Immature natural killer cell (primary cell): ENCODE data around the gene FGF19. TPM values are rescaled to one million over a fixed set of nuclear protein-coding genes. Genes with fewer than 3 reads are reported as not detected.
A peak's percentile ranks its signal among the peaks of the same experiment; 100 is the strongest.

Source experiments
- DNase-seq, 3 donors: peaks; one replicate each; pipeline ENCODE4 v3.0.0; 2022; ENCODE audit warnings: mixed read lengths in 1 of 3
- H3K27ac Mint-ChIP-seq, 6 donors: one replicate each; pipeline ENCODE4 v1.8.0; 2020; ENCODE audit warnings: mixed read lengths in 6 of 6, mild to moderate bottlenecking in 5 of 6, inconsistent platforms in 4 of 6, moderate library complexity in 3 of 6
- H3K27me3 Mint-ChIP-seq, 3 donors: one replicate each; pipeline ENCODE4 v1.8.0; 2020 to 2021; ENCODE audit warnings: low read depth in 3 of 3, mild to moderate bottlenecking in 3 of 3, mixed read lengths in 3 of 3, moderate library complexity in 3 of 3, inconsistent platforms in 1 of 3
- H3K36me3 Mint-ChIP-seq, 3 donors: one replicate each; pipeline ENCODE4 v1.8.0; 2020; ENCODE audit warnings: mixed read lengths in 3 of 3, inconsistent platforms in 2 of 3, mild to moderate bottlenecking in 2 of 3
- H3K4me1 Mint-ChIP-seq, 2 donors: one replicate each; pipeline ENCODE4 v1.8.0; 2020; ENCODE audit warnings: inconsistent platforms in 2 of 2, mild to moderate bottlenecking in 2 of 2, mixed read lengths in 2 of 2, moderate library complexity in 1 of 2
- H3K4me3 Mint-ChIP-seq, 5 donors: one replicate each; pipeline ENCODE4 v1.8.0; 2020; ENCODE audit warnings: mild to moderate bottlenecking in 5 of 5, mixed read lengths in 5 of 5, inconsistent platforms in 3 of 5, moderate library complexity in 3 of 5
- H3K9me3 Mint-ChIP-seq, 6 donors: one replicate each; pipeline ENCODE4 v1.8.0; 2020; ENCODE audit warnings: mild to moderate bottlenecking in 6 of 6, mixed read lengths in 6 of 6, inconsistent platforms in 4 of 6, moderate library complexity in 3 of 6
- polyA plus RNA-seq, 3 donors: library from polyadenylated mRNA; unstranded; fragments of 300-500 nt; fragmentation: Illumina TruSeq; gene quantifications; one replicate each; pipeline ENCODE4 v1.2.3, GENCODE V29; 2021

Gene FGF19
- polyA plus RNA-seq, 3 donors from 2014 or later = not detected

- Mint-ChIP-seq H3K27me3 (peaks cover 2 to 3% (median 3%) of the 10 kb centered on the region in 3 donors), H3K27ac (no peak overlapping the region), H3K36me3 (no peaks in the 10 kb centered on the region), H3K9me3 (no peaks in the 10 kb centered on the region), H3K4me3 (no peak overlapping the region), H3K4me1 (peaks cover 6 to 10% of the 10 kb centered on the region in 2 donors)
- DNase-seq = no peak
These were observed 21.0 kb downstream of the FGF19 start for GRCh38 chr11:69682681-69683326.

- H3K27ac Mint-ChIP-seq = no peak overlapping the region
- H3K27me3 Mint-ChIP-seq = peaks cover 2 to 3% (median 3%) of the 10 kb centered on the region in 3 donors
- no peak overlapping the region for H3K4me3 Mint-ChIP-seq
- peaks cover 6 to 10% of the 10 kb centered on the region in 2 donors for H3K4me1 Mint-ChIP-seq
- no peaks in the 10 kb centered on the region for H3K36me3 Mint-ChIP-seq
- H3K9me3 Mint-ChIP-seq = no peaks in the 10 kb centered on the region
- DNase-seq = no peak
These were observed 21.6 kb downstream of the FGF19 start for GRCh38 chr11:69682221-69682620.

GRCh38 chr11:69680688-69681087 lies 23.1 kb downstream of the FGF19 start:
- Mint-ChIP-seq H3K36me3 (no peaks in the 10 kb centered on the region), H3K27me3 (peaks cover 2 to 4% (median 3%) of the 10 kb centered on the region in 3 donors), H3K4me1 (peaks cover 3 to 5% of the 10 kb centered on the region in 2 donors), H3K9me3 (no peaks in the 10 kb centered on the region), H3K4me3 (no peak overlapping the region), H3K27ac (no peak overlapping the region)
- DNase-seq = no peak

- Mint-ChIP-seq H3K4me1 (peaks cover 24 to 25% of the 10 kb centered on the region in 2 donors), H3K27me3 (peaks cover 4 to 11% (median 8%) of the 10 kb centered on the region in 3 donors), H3K4me3 (no peak overlapping the region), H3K36me3 (no peaks in the 10 kb centered on the region), H3K27ac (no peak overlapping the region), H3K9me3 (no peaks in the 10 kb centered on the region)
- DNase-seq = no peak
These were observed 26.1 kb downstream of the FGF19 start for GRCh38 chr11:69677749-69678148.

- peaks cover 0 to 4% (median 3%) of the 10 kb centered on the region in 3 donors for H3K36me3 Mint-ChIP-seq
- peak within 1 kb of the TSS; percentile 90 to 97 (median 93) for H3K4me3 Mint-ChIP-seq
- peaks cover 4 to 10% (median 8%) of the 10 kb centered on the region in 3 donors for H3K27me3 Mint-ChIP-seq
- peak; percentile 92 to 94 (median 93) for DNase-seq
- H3K27ac Mint-ChIP-seq = peak within 1 kb of the TSS; percentile 88 to 95 (median 92)
- no peaks in the 10 kb centered on the region for H3K9me3 Mint-ChIP-seq
- peaks cover 36 to 43% of the 10 kb centered on the region in 2 donors for H3K4me1 Mint-ChIP-seq
These were observed 28.7 kb downstream of the FGF19 start, which contains the start of gene LTO1 for GRCh38 chr11:69674886-69675714. Gene LTO1, minus strand, starts transcription at chr11:69675353. Its CDS starts 114 bp downstream, at chr11:69675239.

- Mint-ChIP-seq H3K27ac (peak overlapping the region; percentile 78 to 95 (median 88)), H3K36me3 (peaks cover 0 to 4% (median 4%) of the 10 kb centered on the region in 3 donors), H3K4me1 (peaks cover 40 to 44% of the 10 kb centered on the region in 2 donors), H3K27me3 (peaks cover 4 to 10% (median 8%) of the 10 kb centered on the region in 3 donors), H3K9me3 (no peaks in the 10 kb centered on the region), H3K4me3 (peak overlapping the region; percentile 83 to 97 (median 93))
- no peak for DNase-seq
These were observed 29.4 kb downstream of the FGF19 start for GRCh38 chr11:69674267-69674885.

GRCh38 chr11:69671734-69672465 lies 31.9 kb downstream of the FGF19 start:
- Mint-ChIP-seq H3K9me3 (no peaks in the 10 kb centered on the region), H3K4me1 (peaks cover 40 to 44% of the 10 kb centered on the region in 2 donors), H3K36me3 (peaks cover 3 to 7% (median 4%) of the 10 kb centered on the region in 3 donors), H3K4me3 (peak overlapping the region in 2 of 5 donors; percentile 31 to 49), H3K27me3 (peaks cover 4 to 10% (median 9%) of the 10 kb centered on the region in 3 donors), H3K27ac (peak overlapping the region in 1 of 6 donors; percentile 7)
- DNase-seq = no peak

- DNase-seq = peak; percentile 34 to 47 (median 35)
- H3K4me1 Mint-ChIP-seq = peaks cover 38 to 41% of the 10 kb centered on the region in 2 donors
- H3K9me3 Mint-ChIP-seq = no peaks in the 10 kb centered on the region
- H3K27ac Mint-ChIP-seq = peak overlapping the region in 2 of 6 donors; percentile 22 to 23
- H3K36me3 Mint-ChIP-seq = peaks cover 3 to 7% (median 4%) of the 10 kb centered on the region in 3 donors
- H3K4me3 Mint-ChIP-seq = peak overlapping the region in 1 of 5 donors; percentile 14
- peaks cover 5 to 7% (median 6%) of the 10 kb centered on the region in 3 donors for H3K27me3 Mint-ChIP-seq
These were observed 33.5 kb downstream of the FGF19 start for GRCh38 chr11:69670158-69670845.

GRCh38 chr11:69669486-69669885 lies 34.3 kb downstream of the FGF19 start:
- Mint-ChIP-seq H3K27me3 (peaks cover 0 to 3% (median 2%) of the 10 kb centered on the region in 3 donors), H3K36me3 (peaks cover 3 to 9% (median 7%) of the 10 kb centered on the region in 3 donors), H3K4me1 (peaks cover 31 to 35% of the 10 kb centered on the region in 2 donors), H3K27ac (no peak overlapping the region), H3K9me3 (no peaks in the 10 kb centered on the region), H3K4me3 (no peak overlapping the region)
- DNase-seq = no peak

GRCh38 chr11:69667619-69668604 lies 35.9 kb downstream of the FGF19 start:
- peaks cover 16 to 21% of the 10 kb centered on the region in 2 donors for H3K4me1 Mint-ChIP-seq
- H3K9me3 Mint-ChIP-seq = no peaks in the 10 kb centered on the region
- no peak overlapping the region for H3K27ac Mint-ChIP-seq
- peaks cover 7 to 14% (median 9%) of the 10 kb centered on the region in 3 donors for H3K36me3 Mint-ChIP-seq
- DNase-seq = no peak
- peaks cover 0 to 3% (median 2%) of the 10 kb centered on the region in 3 donors for H3K27me3 Mint-ChIP-seq
- no peak overlapping the region for H3K4me3 Mint-ChIP-seq

- H3K4me1 Mint-ChIP-seq = peaks cover 9 to 13% of the 10 kb centered on the region in 2 donors
- no peak overlapping the region for H3K27ac Mint-ChIP-seq
- H3K27me3 Mint-ChIP-seq = peaks cover 0 to 3% (median 2%) of the 10 kb centered on the region in 3 donors
- no peak for DNase-seq
- H3K9me3 Mint-ChIP-seq = no peaks in the 10 kb centered on the region
- H3K4me3 Mint-ChIP-seq = no peak overlapping the region
- H3K36me3 Mint-ChIP-seq = peaks cover 7 to 14% (median 9%) of the 10 kb centered on the region in 3 donors
These were observed 36.9 kb downstream of the FGF19 start for GRCh38 chr11:69666752-69667536.
